ENCODE measurements around the gene HS3ST3B1.

- TF ChIP-seq, protein P1, sequence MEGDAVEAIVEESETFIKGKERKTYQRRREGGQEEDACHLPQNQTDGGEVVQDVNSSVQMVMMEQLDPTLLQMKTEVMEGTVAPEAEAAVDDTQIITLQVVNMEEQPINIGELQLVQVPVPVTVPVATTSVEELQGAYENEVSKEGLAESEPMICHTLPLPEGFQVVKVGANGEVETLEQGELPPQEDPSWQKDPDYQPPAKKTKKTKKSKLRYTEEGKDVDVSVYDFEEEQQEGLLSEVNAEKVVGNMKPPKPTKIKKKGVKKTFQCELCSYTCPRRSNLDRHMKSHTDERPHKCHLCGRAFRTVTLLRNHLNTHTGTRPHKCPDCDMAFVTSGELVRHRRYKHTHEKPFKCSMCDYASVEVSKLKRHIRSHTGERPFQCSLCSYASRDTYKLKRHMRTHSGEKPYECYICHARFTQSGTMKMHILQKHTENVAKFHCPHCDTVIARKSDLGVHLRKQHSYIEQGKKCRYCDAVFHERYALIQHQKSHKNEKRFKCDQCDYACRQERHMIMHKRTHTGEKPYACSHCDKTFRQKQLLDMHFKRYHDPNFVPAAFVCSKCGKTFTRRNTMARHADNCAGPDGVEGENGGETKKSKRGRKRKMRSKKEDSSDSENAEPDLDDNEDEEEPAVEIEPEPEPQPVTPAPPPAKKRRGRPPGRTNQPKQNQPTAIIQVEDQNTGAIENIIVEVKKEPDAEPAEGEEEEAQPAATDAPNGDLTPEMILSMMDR (IDR thresholded peaks at IDR 0.05) = no peak
- TF ChIP-seq POLR2AphosphoS5 (IDR thresholded peaks at IDR 0.05) = no peak
Measured at GRCh38 chr17:14398766-14399165, 97.9 kb downstream of the HS3ST3B1 start.

Measured in esophagus muscularis mucosa (tissue), 3 donors.